NB4 (cell line): Measurements from ENCODE around the gene ADARB2.

Source experiments
- DNase-seq: peaks from one replicate; pipeline ENCODE4 v3.0.0; 2010; ENCODE audit warnings: low read depth
- H3K4me3 ChIP-seq: one replicate; pipeline ENCODE4 v1.5.1; 2011; ENCODE audit warnings: mild to moderate bottlenecking, low read depth, low read length, moderate library complexity
- MYC ChIP-seq: IDR thresholded peaks from 2 replicates; pipeline ENCODE4 v1.6.1; 2011; ENCODE audit warnings: low read depth, low read length
- POLR2A ChIP-seq: IDR thresholded peaks from 2 replicates; pipeline ENCODE4 v1.6.1; 2011; ENCODE audit warnings: mild to moderate bottlenecking; ENCODE audit not compliant: insufficient read length; ENCODE audit errors: extremely low read depth
- TF ChIP-seq, protein P1 (sequence below): IDR thresholded peaks from one replicate; pipeline ENCODE4 v1.5.1; 2012; ENCODE audit warnings: low read depth, low read length
- TF ChIP-seq, protein P2 (sequence below): IDR thresholded peaks from 2 replicates; pipeline ENCODE4 v1.6.1; 2011; ENCODE audit warnings: low read depth, low read length

Gene ADARB2

DNA sequence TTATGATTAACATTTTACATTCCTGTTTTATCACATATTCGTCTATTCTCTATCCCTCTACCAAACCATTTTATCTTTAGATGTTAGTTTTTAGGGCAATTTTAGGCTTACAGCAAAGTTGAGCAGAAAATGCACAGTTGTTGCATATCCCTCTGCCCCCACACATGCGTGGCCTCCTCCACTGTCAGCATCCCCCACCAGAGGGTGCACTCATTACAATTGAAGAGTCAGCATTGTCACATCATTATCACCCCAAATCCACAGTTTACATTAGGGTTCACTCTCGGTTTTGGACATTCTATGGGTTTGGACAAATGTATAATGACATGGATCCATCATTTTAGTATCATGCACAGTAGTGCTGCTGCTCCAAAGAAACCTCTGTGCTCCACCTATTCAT is 594.7 kb downstream of the ADARB2 start:
- no peak for DNase-seq
- TF ChIP-seq POLR2A (no peak), MYC (no peak)
- TF ChIP-seq, protein P1, sequence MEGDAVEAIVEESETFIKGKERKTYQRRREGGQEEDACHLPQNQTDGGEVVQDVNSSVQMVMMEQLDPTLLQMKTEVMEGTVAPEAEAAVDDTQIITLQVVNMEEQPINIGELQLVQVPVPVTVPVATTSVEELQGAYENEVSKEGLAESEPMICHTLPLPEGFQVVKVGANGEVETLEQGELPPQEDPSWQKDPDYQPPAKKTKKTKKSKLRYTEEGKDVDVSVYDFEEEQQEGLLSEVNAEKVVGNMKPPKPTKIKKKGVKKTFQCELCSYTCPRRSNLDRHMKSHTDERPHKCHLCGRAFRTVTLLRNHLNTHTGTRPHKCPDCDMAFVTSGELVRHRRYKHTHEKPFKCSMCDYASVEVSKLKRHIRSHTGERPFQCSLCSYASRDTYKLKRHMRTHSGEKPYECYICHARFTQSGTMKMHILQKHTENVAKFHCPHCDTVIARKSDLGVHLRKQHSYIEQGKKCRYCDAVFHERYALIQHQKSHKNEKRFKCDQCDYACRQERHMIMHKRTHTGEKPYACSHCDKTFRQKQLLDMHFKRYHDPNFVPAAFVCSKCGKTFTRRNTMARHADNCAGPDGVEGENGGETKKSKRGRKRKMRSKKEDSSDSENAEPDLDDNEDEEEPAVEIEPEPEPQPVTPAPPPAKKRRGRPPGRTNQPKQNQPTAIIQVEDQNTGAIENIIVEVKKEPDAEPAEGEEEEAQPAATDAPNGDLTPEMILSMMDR, result peak; percentile 21
- TF ChIP-seq, protein P2, sequence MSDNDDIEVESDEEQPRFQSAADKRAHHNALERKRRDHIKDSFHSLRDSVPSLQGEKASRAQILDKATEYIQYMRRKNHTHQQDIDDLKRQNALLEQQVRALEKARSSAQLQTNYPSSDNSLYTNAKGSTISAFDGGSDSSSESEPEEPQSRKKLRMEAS, result no peak

DNA sequence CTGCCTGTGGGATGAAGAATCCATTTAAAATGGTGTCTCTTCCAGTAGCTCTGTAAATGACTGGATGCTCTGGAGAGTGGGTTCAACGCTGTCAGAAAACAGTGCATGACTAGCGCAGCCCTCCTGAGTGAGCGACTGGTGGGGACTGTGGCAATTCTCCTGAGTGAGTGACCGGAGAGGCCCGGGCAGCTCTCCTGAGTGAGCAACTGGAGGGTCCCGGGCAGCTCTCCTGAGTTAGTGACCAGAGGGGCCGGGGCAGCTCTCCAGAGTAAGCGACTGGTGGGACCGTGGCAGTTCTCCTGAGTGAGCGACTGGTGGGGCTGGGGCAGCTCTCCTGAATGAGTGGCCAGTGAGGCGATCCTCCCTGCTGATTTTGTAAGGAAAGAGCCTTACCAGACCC is 595.6 kb downstream of the ADARB2 start:
- TF ChIP-seq POLR2A (no peak), MYC (no peak)
- TF ChIP-seq, protein P2, result no peak
- TF ChIP-seq, protein P1, result no peak
- H3K4me3 ChIP-seq, result no peak overlapping the region
- DNase-seq, result no peak

More for the DNA sequence above, 594.7 kb downstream of the ADARB2 start:
- H3K4me3 ChIP-seq, result no peak overlapping the region

DNA sequence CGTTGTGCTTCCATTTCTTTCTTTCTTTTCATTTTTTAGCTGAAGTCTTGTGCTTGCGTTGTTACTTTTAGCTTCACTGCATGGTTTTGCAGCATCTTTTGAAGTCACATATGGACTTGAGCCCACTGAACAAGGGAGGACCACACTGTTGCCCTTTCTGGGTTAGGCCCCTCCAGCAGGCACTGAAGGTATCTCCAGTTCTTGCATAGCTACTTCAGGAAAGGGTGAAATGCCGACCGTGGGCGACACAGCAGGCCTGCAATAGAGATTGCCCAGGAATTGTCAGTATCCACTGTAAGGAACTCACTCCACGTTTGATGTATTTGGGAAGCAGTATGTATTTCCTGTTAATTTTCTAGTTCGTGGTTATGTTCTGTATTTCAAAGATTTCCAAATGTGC is 596.1 kb downstream of the ADARB2 start:
- no peak overlapping the region for H3K4me3 ChIP-seq
- TF ChIP-seq MYC (no peak), POLR2A (no peak)
- TF ChIP-seq, protein P2, result no peak
- TF ChIP-seq, protein P1, result no peak
- DNase-seq, result no peak

DNA sequence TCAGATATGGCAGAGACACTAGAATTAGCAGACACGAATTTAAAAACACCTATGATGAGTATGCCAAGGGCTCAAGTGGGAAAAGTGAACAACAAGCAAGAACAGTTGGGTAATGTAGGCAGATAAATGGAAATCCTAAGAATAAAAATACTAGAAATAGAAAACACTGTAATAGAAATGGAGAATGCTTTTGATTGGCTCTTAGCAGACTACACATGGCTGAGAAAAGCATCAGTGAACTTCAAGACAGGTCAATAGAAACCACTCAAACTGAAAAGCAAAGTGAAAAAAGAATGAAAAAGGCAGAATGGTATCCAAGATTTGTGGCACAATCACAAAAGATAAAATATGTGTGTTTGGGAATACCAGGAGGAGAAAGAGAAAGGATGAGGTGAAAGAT is 598.8 kb downstream of the ADARB2 start:
- H3K4me3 ChIP-seq, result no peak overlapping the region
- TF ChIP-seq POLR2A (no peak), MYC (no peak)
- TF ChIP-seq, protein P2, result no peak
- TF ChIP-seq, protein P1, result no peak
- no peak for DNase-seq

DNA sequence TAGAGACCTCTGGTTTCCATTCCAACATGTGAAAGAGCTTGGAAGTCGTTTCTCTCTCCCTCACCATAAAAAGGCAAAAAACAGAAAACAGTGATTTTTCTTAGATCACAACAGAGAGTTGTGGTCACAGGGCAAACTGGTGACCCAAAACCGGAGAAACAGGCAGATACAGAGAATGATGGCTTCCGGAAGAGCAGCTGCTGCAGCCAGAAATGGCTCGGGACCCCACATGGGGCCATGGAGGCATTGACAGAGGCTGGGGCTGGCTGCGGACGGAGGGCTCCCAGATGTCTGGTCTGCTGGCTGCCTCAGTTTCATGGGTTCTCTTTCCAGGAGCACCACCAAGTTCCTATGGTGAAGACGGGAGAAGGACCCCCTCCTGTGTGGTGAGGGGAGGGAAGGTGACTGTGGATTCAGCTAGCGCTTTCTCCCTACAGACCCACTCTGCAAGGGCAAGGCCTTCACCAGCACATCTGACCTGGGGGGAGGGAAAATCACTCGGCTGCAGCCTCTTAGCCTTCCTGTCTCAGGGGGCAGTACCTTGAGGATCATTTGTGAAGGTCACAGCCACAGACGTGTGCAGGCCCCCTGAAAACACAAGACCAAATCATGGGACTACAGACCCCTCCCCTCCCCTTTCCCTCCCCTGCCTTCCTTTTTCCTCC is 599.7 kb downstream of the ADARB2 start:
- TF ChIP-seq, protein P1, result no peak
- TF ChIP-seq, protein P2, result no peak
- TF ChIP-seq POLR2A (no peak), MYC (no peak)
- no peak overlapping the region for H3K4me3 ChIP-seq
- DNase-seq, result no peak
